GM19099 (cell line): ENCODE measurements around the gene MSANTD1.

ENCODE experiments used
- POLR2A ChIP-seq: IDR thresholded peaks from 3 replicates; pipeline ENCODE4 v1.6.1; 2011; ENCODE audit warnings: low read depth; ENCODE audit not compliant: insufficient read length; ENCODE audit errors: extremely low read depth

Gene MSANTD1

GRCh38 chr4:3248178-3248480 is 830 bp upstream of the MSANTD1 start:
- TF ChIP-seq POLR2A, result no peak

DNA sequence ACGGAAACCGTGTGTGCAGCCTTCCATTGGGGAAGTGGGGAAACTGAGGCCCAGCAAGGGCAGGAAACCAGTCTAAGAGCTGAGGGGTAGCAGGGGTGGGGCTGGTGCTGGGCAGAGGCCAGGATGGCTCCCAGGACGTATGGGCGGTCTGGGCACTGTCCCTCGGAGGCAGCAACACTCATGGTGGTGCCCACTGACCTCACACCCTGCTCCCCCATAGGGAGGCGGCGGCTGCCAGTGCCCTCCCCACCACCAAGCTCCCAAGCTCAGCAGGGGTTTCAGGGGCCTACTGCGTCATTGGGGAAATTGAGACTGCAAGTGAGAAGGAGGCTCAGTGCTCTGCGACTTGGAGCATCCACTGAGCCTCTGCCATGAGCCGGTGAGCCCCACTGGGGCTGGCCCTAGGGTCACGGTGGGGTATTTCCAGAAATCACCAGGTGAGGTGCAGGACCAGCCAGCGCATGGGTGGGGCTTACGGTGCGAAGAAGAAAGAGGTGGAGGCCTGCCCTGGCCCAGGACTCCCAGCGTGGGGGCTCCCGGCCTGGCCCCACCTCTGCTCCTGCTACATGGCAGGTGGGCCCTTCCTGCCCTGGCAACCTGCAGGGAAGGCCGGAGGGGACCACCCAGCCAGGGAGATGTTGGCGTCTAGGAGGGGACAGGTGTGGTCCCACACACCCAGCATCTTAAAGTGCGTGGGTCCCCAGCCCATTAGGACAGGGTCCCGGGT is 915 bp downstream of the MSANTD1 start:
- TF ChIP-seq POLR2A, result no peak

DNA sequence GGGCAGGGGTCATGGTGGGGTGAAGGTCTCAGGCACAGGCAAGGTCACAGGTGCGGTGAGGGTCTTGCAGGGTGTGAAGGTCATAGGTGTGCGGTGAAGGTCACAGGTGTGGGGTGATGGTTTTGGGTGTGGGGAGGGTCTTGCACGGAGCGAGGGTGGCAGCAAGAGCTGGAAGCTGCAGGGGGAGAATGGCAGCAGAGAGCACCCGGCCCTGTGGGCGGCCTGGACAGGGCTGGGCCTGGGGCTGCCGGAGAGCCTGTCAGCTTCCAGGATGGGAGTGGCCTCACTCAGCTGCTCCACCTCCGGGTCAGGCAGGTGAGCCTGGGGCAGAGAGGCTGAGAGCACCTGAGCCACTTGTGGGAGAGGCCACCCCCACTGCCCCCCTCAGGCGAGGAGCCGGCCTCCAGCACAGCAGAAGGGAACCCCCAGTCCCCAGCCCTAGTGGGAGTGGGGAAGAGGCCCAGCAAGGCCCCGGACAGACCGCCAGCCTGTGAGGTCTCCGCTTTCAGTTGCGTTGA is 1.5 kb downstream of the MSANTD1 start:
- no peak for TF ChIP-seq POLR2A

- no peak for TF ChIP-seq POLR2A
Measured at GRCh38 chr4:3250956-3251690, 2.2 kb downstream of the MSANTD1 start.

DNA sequence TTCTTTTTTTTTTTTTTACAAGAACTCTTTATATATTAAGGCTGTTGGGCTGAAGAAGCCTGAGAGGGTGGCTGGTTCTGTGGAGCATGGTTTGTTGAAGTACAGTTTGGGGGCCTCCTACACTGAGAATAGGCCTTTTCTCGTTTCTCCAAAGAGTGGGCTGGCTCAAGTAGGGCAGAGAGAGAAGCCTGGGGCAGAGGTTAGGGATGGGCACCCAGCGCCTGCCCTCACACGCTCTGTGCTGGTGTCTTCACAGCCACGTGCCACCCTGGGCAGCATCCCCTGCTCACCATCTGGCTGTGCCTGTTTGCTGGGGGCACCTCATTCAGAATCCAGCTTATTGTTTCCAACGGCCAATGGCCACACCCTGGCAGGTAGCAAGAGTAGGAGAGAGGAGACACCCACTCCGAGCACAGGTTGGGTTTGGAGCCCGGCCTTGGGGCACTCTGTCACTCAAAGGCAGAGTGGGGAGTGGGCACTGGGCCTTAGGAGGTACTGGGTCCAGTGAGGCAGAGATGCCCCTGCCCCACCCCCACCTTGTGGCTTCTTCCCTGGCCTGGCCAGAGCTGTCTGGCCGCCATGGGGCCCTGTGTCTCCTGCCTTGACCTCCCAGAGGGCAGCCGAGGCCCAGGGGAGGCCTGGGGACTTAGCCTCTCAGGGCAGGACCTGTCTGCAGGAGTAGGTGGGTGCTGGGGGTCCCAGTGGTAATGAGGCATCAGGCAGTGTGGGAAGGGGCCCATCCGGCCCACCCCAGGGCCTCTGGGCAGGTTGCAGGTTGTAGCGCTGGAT is 2.9 kb downstream of the MSANTD1 start:
- no peak for TF ChIP-seq POLR2A

- TF ChIP-seq POLR2A, result no peak
Measured at GRCh38 chr4:3252480-3252828, 3.5 kb downstream of the MSANTD1 start.

DNA sequence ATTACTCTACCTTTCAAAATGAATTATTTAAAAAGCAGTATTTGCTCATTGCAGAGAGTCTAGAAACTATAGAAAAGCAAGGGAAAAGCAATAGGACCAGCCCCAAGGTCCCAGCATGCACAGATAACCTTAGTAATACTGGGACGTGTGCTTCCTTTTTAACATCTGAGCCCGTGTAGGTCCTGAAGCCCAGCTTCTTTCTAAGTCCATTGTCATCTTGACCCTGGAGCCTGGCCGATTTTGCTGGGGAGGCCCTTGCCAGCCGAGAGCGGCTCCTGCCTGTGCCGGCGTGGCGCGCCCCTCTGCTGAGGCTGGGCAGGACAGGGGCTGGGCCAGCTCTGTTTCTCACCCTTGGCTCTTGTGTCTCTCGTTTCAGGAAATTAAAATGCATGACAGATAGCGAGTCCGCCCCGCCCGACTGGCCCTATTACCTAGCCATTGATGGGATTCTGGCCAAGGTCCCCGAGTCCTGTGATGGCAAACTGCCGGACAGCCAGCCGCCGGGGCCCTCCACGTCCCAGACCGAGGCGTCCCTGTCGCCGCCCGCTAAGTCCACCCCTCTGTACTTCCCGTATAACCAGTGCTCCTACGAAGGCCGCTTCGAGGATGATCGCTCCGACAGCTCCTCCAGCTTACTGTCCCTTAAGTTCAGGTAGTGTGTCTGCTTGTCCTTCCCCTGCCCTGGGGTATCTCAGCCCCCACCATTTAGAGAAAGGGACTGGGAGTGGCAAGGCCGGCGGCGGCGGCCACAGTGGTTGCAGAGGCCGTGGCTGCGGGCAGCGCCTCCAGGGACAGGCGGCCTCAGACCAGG is 4.1 kb downstream of the MSANTD1 start:
- TF ChIP-seq POLR2A, result no peak

- TF ChIP-seq POLR2A, result no peak
Measured at GRCh38 chr4:3253808-3254207, 4.8 kb downstream of the MSANTD1 start.

DNA sequence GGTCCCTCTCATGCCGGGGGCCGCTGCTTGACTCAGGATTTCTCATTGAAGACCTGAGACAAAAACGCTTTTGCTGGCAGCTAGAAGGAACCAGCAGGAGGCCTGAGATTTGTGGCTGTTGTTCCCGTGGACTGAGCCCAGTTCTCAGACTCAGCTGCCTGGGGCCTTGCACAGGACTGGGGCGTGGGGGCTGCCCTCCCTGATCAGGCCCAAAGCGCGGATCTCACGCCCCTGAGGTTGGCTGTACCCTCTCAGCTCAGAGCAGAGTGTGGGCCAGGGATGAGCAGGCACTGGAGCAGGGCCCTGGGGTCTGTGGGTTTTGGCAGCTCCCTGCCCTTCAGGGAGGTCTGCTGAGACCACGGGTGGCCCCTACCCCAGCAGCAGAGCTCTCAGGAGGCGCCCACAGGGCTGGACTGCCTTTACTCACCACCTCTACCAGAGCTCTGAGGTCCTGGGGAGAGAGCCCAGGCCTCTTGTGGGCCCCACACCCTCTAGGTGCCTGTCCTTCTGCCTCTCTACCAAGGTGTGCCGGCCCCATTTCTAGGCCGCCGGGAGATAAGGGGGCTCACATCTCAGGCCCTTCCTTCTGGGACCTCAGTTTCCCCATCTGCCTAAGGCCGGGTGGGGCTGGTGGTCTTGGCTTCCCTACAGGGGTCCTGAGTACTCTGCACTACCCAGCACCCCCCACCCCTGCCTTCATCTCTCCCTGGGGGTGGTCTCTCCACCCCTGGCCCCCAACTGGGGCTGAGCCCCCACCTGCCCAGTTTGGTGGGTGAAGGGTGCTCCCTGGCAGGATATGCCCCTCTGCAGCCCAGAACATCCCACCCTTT is 5.6 kb downstream of the MSANTD1 start:
- TF ChIP-seq POLR2A, result no peak

- TF ChIP-seq POLR2A, result no peak
Measured at GRCh38 chr4:3255611-3256186, 6.7 kb downstream of the MSANTD1 start.

DNA sequence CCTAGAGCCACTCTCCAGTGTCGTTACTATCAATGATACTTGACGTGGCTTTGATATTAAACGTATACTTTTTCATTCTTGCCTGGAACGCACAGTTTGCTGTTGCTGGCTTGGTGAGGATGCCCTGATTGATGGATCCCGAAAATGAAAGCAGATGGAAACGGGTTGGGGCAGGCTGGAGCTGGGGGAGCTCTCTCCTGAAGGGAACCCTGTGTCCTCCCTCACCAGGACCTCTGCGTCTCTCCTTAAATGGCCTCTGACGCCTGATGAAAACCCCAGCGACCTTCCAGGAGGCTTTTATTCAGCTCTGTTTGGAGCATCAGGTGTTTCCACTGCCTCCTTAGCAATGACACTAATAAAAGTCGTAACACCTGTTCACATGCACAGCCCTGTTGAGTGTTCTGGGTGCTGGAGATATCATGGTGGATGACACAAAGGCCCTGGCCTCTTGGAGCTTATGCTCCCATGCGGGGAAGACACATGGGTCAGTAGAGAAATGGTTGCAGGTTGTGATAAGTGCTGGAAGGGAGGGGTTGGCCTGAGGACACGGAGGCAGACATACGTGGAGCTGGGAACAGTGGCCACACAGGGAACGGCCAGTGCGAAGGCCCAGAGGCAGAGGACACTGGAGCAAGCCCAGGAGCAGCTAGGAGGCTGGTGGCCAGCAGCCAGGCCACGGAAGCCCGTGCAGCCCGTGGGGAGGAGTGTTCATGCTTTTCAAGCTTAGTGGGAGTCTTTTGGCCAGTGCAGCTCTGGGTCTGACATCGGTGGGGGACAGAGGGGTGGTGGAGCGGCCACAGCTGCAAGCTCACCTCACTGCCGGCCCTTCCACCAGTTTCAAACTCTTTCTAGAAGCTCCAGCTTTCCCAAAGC is 7.5 kb downstream of the MSANTD1 start:
- no peak for TF ChIP-seq POLR2A

- TF ChIP-seq POLR2A, result no peak
Measured at GRCh38 chr4:3257103-3257555, 8.2 kb downstream of the MSANTD1 start.

DNA sequence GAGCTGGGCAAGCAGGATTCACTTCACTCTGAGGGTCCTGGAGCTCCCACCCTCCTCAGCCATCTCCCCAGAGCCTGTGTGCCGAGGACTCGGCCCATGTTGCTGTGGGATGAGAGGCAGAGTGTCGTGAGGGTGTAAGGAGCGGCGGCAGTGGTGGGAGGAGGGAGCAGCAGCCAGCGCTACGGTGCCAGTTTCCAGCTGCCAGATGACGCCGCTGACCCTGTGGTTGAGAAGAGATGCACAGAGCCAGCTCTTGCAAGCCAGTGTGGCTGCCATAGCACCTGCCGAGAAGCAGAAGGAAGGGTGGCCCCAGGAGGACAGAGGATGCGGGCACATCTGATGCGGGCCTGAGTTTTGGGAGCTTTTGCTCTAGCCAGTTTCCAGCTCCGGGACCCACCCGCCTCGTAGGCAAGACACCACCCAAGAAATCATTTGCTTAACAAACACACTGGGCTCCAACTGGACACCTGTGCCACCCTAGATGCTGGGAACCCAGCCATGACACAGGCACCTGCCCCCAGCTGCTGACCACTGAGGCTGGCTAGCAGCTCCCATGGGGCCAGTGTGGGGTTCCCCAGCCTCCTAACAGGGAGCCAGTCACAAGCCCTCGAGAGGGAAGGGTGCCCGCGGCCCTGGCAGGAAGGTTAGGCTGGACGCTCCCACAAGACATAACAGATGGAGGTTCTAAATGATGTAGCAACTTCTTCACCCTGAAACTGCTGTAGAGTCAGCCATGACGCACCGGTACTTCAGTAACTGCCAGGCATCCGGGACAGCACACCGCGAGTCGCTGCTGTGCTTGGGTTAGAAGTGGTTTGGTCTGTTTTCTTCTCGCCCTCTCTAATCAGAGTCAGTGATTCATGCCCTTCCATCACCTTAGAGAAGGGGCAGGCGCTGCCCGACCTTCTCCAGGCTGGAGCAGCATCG is 8.9 kb downstream of the MSANTD1 start:
- no peak for TF ChIP-seq POLR2A
